IPS-15b (cell line): Measurements from ENCODE around the gene RASGRP1.

ENCODE experiments used
- H3K27me3 ChIP-seq: one replicate; pipeline ENCODE4 v1.6.1; 2013; ENCODE audit warnings: low read length; ENCODE audit not compliant: control insufficient read depth, insufficient read depth
- H3K36me3 ChIP-seq: one replicate; pipeline ENCODE4 v1.6.1; 2013; ENCODE audit warnings: low read length; ENCODE audit not compliant: control insufficient read depth, insufficient read depth
- H3K4me1 ChIP-seq: one replicate; pipeline ENCODE4 v1.6.1; 2013; ENCODE audit warnings: mild to moderate bottlenecking, low read length; ENCODE audit not compliant: control insufficient read depth, insufficient read depth
- H3K4me3 ChIP-seq: one replicate; pipeline ENCODE4 v1.5.1; 2013; ENCODE audit warnings: low read depth, low read length
- H3K9ac ChIP-seq: one replicate; pipeline ENCODE4 v1.6.1; 2013; ENCODE audit warnings: low read depth, mild to moderate bottlenecking, low read length
- H3K9me3 ChIP-seq: one replicate; pipeline ENCODE4 v1.6.1; 2013; ENCODE audit warnings: mild to moderate bottlenecking, low read length; ENCODE audit not compliant: control insufficient read depth, insufficient read depth

Gene RASGRP1

DNA sequence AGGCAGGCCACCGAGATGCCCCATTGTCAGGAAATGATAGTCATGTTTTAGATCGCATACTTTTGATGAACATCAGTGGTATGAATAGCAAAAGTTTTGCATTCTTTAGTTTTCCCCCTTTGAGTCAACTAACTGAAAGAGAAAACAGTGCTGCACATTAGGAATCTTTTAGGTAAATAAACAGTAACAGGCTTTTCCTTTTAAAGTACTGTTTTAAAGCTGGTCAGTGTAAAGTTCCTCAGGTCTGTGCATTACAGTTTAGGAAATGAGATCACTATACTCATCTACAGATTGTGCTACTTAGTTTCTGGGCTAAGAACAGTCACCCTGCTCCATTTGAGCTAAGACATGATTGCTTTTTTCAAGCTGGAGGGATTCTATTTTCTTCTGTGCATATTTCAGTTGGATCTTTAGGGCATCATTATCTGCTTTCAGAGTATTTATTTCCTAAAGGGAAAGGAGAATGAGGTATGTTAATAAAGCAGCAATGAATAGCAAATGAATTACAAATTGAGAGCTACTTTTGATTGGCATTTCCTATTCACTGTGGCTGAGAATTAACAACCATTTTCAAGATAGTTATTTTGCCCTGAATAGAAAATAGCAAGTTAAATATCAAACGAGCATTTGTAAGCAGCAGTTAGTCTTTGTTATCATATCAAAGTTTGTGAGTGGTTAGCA lies 74.2 kb downstream of the RASGRP1 start:
- no peaks in the 10 kb centered on the region for H3K4me1 ChIP-seq
- H3K4me3 ChIP-seq: no peak overlapping the region
- no peaks in the 10 kb centered on the region for H3K9me3 ChIP-seq
- no peak overlapping the region for H3K9ac ChIP-seq
- H3K36me3 ChIP-seq: no peaks in the 10 kb centered on the region
- H3K27me3 ChIP-seq: no peaks in the 10 kb centered on the region

DNA sequence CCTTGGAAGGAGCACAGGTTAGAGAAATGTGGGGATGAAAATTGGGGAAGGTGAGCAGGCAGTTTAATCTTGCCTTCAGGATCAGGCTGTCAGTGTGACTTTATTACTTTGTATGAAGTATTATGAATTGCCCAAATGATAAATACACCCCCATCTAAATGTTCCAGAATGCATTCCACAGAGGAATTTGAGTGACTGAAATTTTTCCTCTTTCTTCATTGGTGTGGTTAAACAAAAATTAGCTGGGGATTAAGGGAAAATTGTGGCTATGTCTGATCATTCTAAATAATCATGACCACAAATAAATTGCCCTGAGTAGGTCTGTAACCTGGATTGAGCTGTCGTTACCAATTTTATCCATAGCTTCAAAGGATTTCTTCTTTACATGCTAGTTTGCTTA lies 77.2 kb downstream of the RASGRP1 start:
- Histone ChIP-seq H3K4me3 (no peak overlapping the region), H3K9me3 (no peaks in the 10 kb centered on the region), H3K27me3 (no peaks in the 10 kb centered on the region), H3K9ac (no peak overlapping the region), H3K4me1 (no peaks in the 10 kb centered on the region), H3K36me3 (no peaks in the 10 kb centered on the region)

DNA sequence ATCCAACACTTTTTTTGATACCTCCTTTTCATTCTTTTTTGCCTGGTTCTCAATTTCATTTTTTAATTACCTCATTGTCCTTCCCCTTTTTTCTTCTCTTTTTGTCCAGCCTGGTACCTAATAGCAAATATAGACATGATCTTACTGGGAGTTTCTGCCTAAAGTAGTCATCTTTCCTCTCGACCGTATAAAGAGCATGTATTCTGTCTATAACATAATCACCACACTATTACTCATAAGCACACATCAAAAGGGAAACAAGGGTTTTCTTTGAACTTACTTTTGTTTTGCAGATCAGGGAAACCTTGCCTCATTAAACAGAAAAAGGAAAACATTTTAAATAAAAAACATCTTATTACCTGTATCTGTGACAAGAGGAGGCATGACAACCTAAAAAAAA lies 77.7 kb downstream of the RASGRP1 start:
- H3K9ac ChIP-seq: no peak overlapping the region
- no peak overlapping the region for H3K4me3 ChIP-seq
- no peaks in the 10 kb centered on the region for H3K4me1 ChIP-seq
- H3K9me3 ChIP-seq: no peaks in the 10 kb centered on the region
- H3K36me3 ChIP-seq: no peaks in the 10 kb centered on the region
- no peaks in the 10 kb centered on the region for H3K27me3 ChIP-seq

DNA sequence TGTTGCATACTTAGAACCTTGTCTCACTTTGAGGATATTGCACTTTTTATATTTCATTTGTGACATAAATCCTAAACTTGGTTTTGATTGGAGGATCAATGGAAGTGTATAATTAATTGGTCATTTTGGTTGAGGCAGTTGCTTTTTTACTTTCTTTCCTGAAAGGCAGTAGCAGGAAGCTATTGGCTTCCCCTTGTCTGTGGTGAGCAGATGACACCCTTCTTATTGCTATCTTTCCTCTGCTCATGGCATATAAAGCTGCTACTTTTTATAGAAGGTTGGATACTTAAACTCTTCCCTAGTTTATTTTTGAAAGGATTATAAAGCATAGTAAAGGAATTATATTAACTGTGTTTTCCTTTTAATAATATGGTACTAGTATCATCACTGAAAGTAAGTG lies 82.0 kb downstream of the RASGRP1 start:
- no peaks in the 10 kb centered on the region for H3K9me3 ChIP-seq
- H3K4me1 ChIP-seq: no peaks in the 10 kb centered on the region
- H3K36me3 ChIP-seq: no peaks in the 10 kb centered on the region
- H3K9ac ChIP-seq: no peak overlapping the region
- no peaks in the 10 kb centered on the region for H3K27me3 ChIP-seq
- no peak overlapping the region for H3K4me3 ChIP-seq

DNA sequence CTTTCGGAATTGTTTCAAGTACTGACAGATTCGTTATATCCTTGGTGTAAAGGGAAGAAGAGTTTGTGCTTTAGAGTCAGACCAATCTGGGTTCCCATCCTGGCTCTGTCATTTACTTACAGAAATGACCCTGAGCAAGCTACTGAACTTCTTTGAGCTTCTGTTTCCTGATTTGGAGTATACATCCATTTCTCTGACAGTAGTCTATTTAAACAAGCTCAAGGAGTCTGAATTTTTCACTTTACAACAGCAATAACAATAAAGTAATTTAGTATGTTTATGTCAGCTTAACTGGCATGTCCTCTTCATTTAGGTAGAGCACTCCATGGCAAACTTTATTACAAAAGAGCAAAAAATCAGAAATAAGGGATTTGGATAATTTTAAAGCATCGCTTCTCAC lies 82.9 kb downstream of the RASGRP1 start:
- no peaks in the 10 kb centered on the region for H3K36me3 ChIP-seq

DNA sequence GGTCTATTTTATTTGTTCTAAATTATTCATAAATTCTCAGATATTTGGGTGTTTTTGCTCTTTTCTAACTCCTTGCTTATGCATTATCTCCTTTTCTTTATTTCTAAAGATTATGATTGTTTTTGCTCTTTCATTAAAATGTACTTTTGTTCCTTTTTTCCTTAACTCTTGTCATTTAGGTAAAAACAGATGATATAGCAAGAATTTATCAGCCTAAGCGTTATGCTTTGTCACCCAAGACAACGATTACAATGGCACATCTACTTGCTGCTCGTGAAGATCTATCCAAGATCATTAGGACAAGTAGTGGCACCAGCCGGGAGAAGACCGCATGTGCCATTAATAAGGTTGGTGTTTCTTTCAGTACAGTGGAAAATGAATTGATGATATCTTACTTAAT lies 83.5 kb downstream of the RASGRP1 start:
- no peaks in the 10 kb centered on the region for H3K4me1 ChIP-seq
- no peak overlapping the region for H3K9ac ChIP-seq
- H3K36me3 ChIP-seq: no peaks in the 10 kb centered on the region
- no peaks in the 10 kb centered on the region for H3K9me3 ChIP-seq
- no peak overlapping the region for H3K4me3 ChIP-seq
- no peaks in the 10 kb centered on the region for H3K27me3 ChIP-seq

More for the DNA sequence above, 82.9 kb downstream of the RASGRP1 start:
- Histone ChIP-seq H3K4me1 (no peaks in the 10 kb centered on the region), H3K4me3 (no peak overlapping the region), H3K27me3 (no peaks in the 10 kb centered on the region), H3K9ac (no peak overlapping the region), H3K9me3 (no peaks in the 10 kb centered on the region)

DNA sequence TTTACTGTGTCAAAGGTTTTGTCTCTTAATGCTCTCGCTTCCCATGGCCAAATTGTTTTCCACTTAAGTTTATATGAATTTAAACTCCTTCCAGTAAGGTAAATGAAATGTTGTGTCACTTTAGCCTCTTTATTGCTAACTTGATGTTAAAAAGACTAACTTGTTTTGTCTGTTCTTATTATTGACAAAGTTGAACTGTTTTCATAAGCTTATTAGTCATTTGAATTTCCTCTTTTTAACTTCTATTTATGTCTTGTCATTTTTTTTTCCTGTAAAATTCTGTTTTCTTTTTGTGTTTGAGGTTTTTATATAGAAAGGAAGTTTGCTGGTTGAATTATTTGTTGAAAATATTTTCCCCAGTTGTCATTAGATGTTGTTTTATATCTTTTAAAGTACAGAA lies 84.9 kb downstream of the RASGRP1 start:
- H3K27me3 ChIP-seq: no peaks in the 10 kb centered on the region
- no peaks in the 10 kb centered on the region for H3K4me1 ChIP-seq
- H3K36me3 ChIP-seq: peaks cover 7% of the 10 kb centered on the region
- H3K4me3 ChIP-seq: no peak overlapping the region
- H3K9me3 ChIP-seq: no peaks in the 10 kb centered on the region
- no peak overlapping the region for H3K9ac ChIP-seq

DNA sequence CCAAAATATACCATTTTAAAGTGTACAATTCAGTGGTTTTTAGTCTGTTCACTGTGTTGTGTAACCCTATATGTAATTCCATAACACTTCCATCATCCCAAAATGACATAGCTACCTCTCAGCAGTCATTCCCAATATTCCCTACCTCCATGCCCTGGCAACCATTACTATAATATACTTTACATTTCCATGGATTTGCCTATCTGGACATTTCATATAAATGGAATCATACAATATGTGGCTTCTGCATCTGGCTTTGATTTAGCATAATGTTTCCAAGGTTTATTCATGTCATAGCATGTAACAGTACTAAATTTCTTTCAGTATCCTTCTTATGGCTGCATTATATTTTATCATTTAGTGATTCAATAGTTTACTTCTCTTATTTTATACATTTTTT lies 85.3 kb downstream of the RASGRP1 start:
- H3K9ac ChIP-seq: no peak overlapping the region

DNA sequence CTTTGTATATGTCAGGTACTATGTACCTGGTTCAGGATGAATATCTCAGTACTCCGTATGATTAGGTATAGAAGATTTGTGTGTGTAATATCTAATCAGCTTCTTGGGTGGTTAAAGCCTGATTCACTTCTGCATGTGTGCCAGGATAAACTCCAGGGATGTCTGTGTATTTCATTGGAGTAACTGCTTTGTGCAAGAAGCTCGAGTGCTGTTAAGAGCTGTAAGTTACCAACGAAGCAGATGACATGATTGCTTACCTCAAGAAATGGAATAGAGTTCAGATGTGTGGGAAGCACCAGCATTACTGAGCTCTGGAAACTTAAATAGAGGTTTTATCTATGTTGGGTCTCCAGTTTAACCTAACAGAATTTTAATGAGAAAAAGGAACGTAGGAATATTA lies 87.0 kb downstream of the RASGRP1 start:
- H3K9me3 ChIP-seq: no peaks in the 10 kb centered on the region
- H3K36me3 ChIP-seq: peaks cover 13% of the 10 kb centered on the region
- no peaks in the 10 kb centered on the region for H3K27me3 ChIP-seq
- no peak overlapping the region for H3K9ac ChIP-seq
- no peaks in the 10 kb centered on the region for H3K4me1 ChIP-seq
- no peak overlapping the region for H3K4me3 ChIP-seq

More for the DNA sequence above, 85.3 kb downstream of the RASGRP1 start:
- H3K4me1 ChIP-seq: no peaks in the 10 kb centered on the region
- peaks cover 12% of the 10 kb centered on the region for H3K36me3 ChIP-seq
- no peaks in the 10 kb centered on the region for H3K27me3 ChIP-seq
- no peak overlapping the region for H3K4me3 ChIP-seq
- no peaks in the 10 kb centered on the region for H3K9me3 ChIP-seq

DNA sequence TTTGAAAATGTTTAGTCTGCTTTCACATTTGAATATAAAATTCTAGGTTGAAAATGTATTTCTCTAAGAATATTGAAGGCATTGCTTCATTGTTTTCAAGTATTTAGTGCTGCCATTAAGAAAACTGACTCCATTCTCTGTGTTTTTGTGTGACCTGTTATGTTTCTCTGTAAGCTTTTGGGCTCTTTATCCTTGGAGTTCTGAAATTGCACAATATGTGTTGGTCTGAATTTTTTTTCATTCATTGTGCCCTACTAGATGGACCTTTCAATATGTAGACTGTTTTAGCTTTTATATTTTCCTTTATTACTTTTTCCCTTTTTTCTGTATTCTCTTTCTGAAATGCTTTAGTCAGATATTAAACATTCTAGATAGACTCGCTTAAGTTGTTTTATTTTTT lies 88.5 kb downstream of the RASGRP1 start:
- peaks cover 13% of the 10 kb centered on the region for H3K36me3 ChIP-seq
- H3K9me3 ChIP-seq: no peaks in the 10 kb centered on the region

DNA sequence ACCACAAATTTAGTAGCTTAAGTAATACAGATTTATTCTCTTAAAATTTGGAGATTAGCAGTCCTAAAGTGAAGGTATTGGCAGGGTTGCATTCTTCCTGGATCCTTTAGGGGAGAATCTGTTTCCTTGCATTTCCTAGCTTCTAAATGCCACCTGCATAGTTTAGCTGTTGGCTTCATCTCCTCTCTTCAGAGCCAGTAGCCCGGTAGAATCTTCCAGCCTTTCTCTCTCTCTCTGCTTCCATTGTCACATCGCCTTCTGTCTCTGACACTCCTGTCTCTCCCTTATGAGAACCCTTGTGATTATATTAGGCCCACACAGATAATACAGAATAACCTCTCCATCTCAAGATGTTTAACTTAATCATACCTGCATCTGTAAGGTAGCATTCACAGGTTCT lies 89.3 kb downstream of the RASGRP1 start:
- no peaks in the 10 kb centered on the region for H3K27me3 ChIP-seq
- no peaks in the 10 kb centered on the region for H3K9me3 ChIP-seq
- no peak overlapping the region for H3K4me3 ChIP-seq
- peaks cover 13% of the 10 kb centered on the region for H3K36me3 ChIP-seq
- no peak overlapping the region for H3K9ac ChIP-seq
- H3K4me1 ChIP-seq: no peaks in the 10 kb centered on the region

More for the DNA sequence above, 88.5 kb downstream of the RASGRP1 start:
- Histone ChIP-seq H3K4me3 (no peak overlapping the region), H3K27me3 (no peaks in the 10 kb centered on the region), H3K9ac (no peak overlapping the region), H3K4me1 (no peaks in the 10 kb centered on the region)

DNA sequence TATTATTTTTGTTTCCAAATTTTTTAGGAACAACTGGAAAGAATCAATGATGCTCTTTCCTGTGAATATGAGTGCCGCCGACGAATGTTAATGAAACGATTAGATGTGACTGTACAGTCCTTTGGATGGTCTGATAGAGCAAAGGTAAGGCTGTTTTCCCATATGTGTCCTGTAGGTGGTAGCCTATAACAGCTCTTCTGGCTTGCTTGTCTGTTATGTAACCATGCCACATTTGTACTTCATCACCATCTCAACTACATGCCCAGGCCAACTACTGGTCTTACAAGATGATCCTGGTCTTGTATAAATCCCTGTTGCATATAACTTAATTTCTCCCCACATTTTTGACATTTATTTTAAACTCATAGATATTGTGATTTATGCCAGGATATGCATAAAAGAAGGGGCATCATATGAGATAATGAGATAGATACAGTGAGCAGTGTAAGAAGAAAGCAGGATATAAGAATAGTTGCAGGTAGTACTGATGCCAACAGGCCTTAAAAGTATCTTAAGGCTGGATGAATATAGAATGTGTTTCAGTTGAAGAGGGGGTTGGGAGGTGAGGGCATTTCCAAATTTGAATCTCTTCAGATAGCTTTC lies 90.4 kb downstream of the RASGRP1 start:
- Histone ChIP-seq H3K9ac (no peak overlapping the region), H3K27me3 (no peaks in the 10 kb centered on the region), H3K9me3 (no peaks in the 10 kb centered on the region), H3K4me1 (no peaks in the 10 kb centered on the region), H3K36me3 (peaks cover 13% of the 10 kb centered on the region), H3K4me3 (no peak overlapping the region)
